Measurements from ENCODE around the gene DDAH1.

- no peak for TF ChIP-seq POLR2A (IDR thresholded peaks at IDR 0.05)
- TF ChIP-seq CTCF (IDR thresholded peaks at IDR 0.05), result no peak
Observed at GRCh38 chr1:85488126-85488525, 23.2 kb upstream of the DDAH1 start.

Data from uterus (tissue), 2 donors.